Measurements from ENCODE around the gene UHRF1.

GRCh38 chr19:5006821-5007220 lies 97.5 kb downstream of the UHRF1 start:
- TF ChIP-seq CTCF (IDR thresholded peaks at IDR 0.05), result no peak
- no peak for TF ChIP-seq POLR2A (IDR thresholded peaks at IDR 0.05)
- TF ChIP-seq EP300 (IDR thresholded peaks at IDR 0.05), result no peak
